ACHN (cell line): ENCODE data around the gene SEC22A.

Experiments used
- DNase-seq: peaks from one replicate; pipeline ENCODE4 v3.0.0-alpha.2; 2015
- in situ Hi-C: cut with HindIII; loops from 2 replicates; pipeline ENCODE4 v1.10.0; 2017; ENCODE audit warnings: low sequenced_read_pairs, low pct_ligation_motif_present, low pct_unique_long_range_greater_than_20kb

SEC22A gene

DNA sequence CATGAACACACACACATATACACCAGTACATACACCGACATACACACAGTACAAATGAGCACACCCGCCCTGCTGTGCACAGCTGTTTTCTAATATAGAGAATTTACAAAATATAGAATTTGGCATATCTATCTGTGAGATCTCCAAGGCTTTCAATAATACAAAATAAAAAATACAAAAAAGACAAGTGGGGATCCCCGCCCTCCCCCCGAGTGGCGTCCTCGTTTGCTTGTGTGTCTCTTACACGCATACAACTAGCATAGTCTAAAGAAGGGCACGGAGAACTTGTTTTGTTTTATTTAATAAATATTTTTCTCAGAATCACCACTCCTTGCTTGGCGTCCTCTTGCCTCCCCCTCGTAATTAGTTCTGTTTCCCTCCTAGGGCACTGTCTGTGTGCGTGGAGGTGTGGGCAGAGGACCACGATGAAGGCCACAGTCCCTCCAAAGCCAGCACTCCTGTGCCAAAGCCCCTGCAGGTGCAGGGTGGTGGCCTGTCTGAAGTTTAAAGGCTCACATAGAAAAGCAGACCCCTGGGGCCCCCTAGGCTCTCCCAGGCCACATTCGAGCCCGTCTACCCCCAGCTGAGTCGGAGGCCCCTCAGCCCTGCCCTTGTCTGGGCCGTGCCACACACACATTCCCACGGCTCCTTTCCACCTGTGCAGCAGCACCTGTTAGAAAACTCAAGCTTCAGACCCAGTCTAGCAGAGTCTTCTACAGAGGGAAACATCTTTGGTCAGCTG is 82.1 kb downstream of the SEC22A start:
- no peak for DNase-seq
- in situ Hi-C loops, result no loop called here

DNA sequence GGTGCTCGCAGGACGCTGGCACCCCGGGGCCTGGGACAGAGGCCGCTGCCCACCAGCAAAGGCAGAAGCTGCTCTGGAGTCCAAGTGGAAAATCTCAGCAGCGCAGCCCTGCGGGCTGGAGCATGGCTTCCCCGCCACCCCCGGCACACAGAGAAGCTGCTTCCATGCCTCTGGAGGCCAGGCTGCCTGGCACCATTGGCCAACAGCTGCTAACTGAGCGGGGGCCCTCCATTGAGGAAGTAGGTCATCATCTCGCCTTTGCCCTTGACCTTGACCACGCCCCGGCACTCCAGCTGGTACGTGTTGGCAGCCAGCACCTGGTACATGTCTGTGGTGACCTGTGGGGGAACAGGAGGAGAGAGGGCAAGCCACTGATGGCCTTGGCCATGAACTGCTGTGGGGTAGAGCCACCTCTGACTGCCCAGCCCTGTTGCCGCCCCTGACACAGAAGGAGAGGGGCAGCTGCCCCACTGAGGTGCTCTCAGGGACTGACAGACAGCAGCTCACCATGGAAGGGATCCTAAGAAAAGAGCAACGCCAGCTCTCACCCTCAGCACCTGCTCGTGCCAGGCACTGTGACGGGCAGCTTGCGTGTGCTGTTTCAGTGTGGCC is 82.8 kb downstream of the SEC22A start:
- in situ Hi-C loops, result no loop called here
- DNase-seq, result no peak

DNA sequence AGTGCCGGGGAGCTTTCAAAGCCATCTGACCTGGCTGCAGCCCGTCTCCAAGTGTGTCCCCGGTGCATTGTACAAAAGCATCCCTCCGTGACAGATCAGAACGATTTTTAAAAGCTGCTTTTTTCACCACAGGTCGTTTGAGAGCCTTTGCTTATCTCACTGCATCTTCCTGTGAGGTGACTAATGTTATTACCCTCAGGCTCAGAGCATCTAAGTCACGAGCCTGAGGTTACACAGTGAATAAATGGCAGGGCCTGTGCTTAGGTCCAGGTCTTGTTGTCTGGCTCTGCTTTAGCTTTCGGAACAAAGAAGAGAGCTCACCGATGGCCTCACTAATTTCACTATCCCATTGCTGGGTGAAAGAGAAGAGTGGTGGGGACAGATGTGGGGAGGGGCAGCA is 83.3 kb downstream of the SEC22A start:
- in situ Hi-C loops, result no loop called here
- no peak for DNase-seq

DNA sequence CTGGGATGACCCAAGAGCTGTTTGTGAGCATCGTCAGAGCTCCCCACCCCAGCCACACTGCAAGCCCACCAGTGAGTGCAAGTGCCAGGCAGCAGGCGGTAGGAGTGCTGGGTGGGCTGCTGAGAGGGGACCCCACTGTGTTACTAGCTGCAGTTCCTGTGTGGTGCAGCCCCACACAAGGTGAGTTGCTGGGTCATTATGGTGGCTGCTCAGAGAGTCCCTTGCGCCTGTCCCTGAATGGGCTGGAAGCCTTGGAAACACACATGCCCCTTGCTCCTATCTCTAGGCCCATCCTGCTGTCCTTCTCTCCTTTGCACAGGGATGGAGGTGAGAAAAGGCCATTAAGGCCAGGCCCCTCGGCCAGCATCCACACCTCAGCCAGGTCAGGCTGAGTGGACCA is 83.7 kb downstream of the SEC22A start:
- no peak for DNase-seq
- in situ Hi-C loops, result no loop called here

DNA sequence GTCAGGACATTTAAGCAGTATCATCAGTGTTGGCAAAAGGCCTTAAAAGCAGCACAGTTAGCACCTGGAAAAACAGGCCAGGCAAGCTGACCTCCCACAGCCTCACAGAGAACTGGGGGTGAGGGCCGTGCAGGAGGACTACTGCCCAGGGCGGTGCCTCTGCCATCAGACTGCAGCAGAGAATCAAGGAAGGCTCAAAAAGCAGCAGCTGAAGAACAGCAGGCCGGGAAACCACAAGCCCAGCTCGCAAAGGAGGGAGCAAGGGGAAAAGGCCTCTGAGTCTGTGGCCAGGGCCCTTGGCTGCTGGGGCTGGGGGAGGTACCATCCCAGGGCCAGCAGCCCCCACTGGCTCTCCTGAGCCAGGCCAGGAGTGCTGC is 84.2 kb downstream of the SEC22A start:
- DNase-seq, result no peak
- in situ Hi-C loops, result no loop called here

DNA sequence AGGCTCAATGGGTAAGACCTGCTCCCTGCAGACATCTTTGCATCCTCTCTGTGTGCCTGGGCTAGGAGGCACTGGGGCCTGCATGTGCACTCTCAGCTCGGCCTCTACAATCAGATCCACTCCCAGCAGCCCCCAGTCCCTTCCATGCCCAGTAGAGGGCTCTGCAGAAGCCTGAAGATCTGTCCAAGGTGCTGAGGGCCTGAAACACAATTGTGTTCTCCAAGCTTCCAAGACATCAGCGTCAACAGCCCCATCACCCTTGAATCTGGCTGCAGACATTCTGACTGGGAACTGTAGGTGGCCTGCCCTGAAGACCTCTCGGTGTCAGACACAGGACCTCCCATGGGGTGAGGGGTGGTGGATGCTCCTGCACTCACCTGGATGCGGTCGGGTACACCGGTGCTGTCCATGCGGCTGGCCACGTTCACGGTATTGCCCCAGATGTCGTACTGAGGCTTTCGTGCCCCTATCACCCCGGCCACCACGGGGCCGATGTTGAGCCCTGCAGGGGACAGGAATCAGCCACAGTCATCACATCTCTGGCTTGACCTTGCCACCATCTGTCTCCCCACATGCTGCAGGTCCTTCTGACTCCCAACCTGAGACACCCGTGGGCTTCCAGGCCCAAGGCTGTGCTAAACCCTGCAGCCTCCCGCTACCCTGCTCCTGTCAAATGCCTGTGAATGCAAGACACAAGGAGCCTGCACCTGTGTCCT is 84.7 kb downstream of the SEC22A start:
- DNase-seq, result peak; percentile 72
- in situ Hi-C loops, result no loop called here

DNA sequence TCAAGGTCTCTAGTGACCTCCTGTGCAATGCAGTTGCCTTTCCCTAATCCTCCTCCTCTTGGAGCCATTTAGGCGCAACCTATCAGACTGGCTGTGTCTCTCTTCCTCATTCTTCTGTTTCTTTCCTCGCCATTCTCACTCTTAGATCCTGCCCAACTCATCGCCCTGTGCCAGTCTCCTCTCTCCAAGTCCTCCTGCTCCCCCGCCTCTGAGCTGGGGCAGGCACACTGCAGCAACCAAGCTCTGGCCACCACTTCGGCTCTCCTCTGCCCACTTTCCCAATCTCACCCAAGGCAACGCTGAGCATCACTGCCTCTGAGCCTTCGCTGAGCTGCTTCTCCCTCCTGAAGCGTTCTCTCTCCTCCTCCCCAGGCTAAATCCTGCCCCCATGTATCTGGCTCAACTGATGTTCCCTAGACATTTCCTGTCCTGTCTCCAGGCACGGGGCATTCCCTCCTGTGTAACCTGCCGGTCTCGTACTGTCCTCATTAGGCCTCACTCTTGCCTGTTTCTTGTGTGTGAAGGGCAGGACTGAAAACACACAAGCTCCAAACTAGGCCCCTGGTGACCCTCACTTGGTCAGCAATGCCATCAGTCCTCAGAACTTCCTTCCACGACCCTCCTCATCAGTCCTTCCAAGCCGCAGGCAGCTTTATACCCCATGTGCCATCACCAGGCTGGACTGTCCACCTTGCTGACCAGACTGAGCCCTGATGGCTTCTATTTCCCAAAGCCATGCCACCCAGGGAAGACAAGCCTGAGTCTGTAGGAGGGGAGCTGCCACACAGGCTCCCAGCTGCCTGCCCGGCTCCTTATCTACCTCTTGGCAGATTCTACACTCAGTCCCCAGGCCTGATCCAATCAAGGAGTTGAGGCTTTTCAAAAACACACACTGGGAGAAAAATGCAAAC is 85.6 kb downstream of the SEC22A start:
- DNase-seq, result no peak
- in situ Hi-C loops, result no loop called here

DNA sequence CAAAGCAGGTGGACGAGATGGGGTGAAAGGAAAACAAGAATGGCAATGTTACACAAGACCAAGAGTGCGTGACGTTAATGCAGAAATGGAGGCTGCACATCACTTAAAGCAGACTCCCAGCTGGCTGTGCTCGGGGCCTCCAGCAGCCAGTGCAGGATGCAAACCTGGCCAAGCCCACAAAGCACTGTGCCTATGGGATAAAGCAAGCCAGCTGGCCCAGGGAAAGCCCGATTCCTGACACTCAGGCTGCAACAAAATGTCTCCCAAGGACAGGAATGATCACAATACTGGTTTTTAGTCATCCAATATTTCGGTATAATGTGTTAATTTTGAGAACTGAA is 86.2 kb downstream of the SEC22A start:
- in situ Hi-C loops, result no loop called here
- DNase-seq, result no peak

DNA sequence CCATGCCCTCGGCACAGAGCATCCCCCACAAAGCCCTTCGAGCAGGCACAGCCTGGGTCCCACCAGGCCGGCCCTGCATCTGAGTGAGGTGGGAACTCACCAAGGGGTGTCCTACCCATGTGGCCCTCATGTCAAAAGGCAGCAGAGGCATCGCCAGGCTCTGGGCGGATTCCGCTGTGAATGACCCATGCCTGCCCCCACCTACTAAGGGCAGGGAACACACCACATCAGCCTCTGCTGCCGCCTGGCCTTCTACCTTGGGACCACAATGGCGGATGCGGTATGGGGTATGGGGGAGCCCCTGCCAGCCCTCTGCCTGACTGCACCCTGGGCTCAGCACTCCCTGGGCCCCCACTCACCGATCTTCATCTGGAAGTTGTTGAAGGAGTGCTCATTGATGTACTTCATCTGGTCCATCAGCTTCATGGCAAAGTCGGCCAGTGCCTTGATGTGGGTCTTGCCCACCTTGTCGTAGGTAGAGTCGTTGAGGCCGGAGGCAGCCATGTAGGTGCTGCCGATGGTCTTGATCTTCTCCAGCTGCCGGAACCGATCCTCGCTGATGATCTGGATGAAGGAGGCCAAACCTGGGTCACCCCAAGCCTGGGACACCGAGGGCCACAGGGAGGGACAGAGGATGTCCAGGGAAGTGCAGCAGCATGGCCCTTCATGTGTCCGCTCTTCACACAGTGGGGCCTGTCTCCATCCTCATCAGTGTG is 87.8 kb downstream of the SEC22A start:
- in situ Hi-C loops, result no loop called here
- DNase-seq, result no peak

DNA sequence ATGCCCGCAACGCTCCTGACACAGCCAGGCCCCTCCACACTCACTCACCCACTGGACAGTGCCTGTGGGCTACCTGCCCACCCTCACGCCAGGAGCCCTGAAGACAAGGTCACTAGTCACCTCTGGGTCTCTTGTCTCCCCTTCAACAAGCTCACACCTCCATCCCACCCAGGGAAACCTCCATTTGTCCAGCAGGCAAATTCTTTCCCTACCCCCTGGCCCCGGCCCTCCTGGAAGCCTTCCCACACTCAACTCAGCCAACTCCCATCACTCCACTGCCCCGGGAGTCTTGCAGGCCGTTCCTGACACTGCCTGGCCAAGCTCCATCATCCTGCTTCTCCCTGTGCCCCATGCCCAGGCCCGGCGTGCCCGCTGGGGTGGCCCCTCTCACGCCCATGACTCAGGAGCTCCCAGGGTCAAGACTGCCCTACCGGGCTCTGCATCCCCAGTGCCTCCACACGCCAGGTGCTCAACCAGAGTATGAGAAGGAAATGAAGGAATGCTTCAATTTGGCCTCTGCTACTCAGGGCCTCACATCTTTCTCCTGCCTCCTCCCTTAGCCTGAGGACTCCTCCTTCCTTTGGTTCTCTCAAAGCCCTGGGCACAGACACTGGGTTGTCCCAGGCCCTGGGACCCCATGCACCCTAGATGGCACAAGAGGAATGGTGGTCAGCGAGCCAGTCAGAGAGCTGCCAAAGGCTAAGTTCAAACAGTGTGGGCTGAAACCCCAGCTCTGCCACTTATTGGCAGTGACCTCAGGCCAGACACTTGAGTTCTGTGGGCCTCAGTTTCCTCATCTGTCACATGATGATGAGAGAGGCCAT is 88.6 kb downstream of the SEC22A start:
- DNase-seq, result no peak
- in situ Hi-C loops, result no loop called here

DNA sequence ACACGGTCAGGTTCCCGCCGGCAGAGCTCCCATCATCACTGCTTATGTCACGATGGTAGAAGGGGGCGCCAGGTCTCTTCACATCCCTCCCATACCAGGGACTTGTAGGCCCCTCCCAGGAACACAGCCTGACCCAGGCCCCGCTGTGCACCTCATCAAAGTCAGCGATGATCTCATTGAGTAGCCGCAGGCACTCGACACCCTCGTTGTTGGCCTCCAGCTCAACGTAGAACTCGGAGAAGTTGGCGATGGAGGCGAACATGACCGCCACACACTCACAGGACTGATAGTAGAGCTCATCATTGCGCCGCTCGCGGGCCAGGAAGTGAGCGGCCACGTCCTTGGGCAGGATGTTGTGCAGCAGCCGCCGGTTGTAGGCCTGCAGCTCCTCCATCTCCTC is 89.2 kb downstream of the SEC22A start:
- in situ Hi-C loops, result no loop called here
- no peak for DNase-seq

DNA sequence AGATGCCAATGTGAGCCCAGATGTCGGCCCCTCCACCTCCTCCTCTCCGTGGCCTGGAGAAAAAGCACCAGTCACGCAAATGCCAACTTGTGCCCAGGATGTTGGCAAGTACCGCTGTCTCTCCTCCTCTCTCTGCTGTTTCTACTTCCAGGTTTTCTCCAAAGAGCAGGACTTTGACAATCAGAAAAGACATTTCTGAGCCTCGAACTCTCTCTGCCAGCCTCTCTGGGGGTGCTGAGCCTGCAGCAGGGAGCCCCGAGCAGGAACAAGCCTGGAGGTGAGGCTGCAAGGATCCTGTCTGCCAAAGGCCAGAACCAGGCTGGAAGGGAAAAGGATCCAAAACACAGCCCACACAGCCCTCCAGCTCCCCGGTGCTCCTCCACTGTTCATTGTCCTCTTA is 89.7 kb downstream of the SEC22A start:
- in situ Hi-C loops, result no loop called here
- no peak for DNase-seq

DNA sequence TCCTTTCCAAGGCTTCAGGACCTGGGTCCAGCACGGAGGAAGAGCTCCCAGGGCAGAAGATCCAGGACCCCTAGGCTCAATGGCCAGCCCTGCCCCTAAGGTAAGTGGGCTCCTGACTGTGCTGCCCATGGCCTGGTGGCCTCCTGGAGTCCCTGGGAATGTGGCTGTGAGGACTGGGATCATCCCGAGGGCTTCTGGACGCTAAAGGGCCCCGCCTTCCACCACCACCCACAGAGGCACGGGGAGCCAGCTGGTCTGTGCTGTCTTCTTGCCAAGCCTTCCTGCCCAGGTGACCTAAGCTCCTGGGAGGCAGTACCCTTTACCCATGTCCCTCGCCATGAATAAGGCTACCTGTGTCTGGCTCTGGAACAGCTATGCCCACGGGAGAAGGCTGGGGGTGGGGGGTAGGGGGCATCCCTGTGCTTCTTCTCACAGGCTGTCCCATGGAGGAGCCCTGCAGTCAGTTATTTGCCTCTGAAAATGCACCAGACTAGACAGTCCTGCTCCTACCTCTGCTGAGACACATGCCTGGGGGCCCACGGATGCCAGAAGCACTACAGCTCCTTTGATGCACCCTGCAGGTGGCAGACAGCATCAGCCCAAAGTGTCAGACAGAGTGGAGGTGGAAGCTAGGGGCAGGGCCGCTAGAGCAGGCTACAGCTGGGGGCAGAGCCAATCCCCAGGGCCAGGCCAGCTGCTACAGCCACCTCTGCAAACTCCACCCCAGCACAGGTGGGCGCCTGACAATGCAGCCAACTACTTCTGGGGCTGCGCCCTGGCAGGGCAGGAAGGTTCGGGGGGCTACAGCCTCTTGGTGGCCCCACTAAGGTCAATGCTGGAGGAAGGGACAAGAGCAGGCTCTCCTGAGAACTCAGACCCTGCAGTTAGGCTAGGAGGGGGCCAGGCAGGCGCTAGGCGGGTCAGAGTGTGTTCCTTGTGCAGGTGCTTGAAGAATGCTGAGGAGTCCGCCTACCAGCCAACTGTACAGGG is 90.9 kb downstream of the SEC22A start:
- in situ Hi-C loops, result no loop called here
- no peak for DNase-seq

DNA sequence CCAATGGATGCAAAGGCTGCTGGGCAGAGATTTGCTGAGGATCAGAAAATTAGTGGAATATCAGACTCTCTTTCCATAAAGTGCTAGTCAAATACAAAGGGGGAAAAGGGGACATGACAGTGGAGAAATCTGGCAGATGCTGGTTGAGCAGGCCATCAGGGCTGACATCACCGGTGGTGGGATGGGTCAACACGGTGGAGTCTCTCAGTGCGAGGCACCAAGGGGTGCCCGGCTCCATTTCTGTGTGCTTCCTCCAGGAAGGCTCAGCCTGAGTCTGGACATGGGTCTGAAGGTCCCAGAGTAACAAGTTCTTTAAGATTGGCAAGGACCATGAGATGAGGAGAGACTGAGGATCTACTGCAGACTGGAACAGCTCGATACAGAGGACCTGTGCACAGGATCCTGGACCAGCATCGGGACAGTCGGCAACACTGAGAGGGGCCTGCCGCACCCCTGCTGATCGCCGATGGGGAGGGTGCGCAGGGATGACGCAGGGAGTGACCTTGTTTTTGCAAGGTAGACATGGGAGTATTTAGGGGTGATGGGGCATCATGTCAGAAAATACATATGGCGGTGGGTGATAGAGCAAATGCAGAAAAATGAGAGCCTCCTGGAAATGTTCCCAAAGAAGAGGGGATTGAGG is 92.7 kb downstream of the SEC22A start:
- in situ Hi-C loops, result no loop called here
- no peak for DNase-seq

DNA sequence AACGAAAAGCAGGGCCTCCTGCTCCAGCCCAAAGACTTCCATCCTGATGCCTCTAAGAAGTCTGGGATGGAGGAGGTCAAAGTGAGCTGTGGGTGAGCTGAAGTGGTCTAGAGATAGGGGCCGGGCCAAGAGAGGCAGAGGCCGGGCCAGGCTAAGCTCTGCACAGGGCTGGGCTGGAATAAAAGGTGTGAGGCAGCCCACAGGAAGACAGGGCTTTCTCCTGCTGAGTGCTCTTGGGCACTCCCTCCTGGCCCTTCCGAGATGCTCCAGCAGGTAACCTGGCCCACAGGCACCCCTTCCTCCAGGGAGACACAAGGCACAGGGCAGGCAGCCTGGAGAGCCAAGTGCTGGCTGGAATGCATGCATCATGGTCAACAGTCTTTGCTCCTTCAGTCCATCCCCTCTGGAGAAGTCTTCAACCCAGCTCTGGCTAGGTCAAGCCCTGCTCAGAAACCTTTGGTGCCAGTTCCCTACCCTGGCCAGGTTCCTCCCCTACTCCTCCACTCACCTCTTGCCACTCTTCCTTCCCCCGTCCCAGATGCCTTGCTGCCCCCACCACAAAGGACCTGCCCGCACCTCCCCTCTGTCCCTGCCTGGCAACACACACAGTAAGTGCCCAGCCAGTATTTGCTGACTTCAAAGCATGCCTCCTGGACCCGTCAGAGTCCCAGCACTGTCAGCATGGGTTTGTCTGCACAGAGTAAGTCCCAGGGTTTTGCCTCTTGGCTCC is 93.6 kb downstream of the SEC22A start:
- no peak for DNase-seq
- in situ Hi-C loops, result no loop called here

DNA sequence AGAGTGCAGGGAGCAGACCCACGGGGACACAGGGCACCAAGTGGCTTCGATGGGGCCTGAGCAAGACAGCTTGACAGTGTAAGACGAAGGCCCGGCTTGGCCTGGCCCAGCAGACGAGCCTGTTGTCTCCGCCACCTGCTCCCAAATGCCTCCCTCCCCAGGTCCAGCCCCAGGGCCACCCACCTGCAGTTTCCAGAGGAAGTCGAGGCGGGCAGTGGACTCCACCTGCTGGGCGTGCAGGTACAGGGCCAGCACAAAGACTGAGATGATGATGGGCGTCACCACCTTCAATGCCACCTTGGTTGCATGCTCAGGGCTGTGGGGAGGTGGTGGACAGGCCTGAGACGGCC is 94.1 kb downstream of the SEC22A start:
- no peak for DNase-seq
- in situ Hi-C loops, result no loop called here
